ENCODE results near the gene ESYT3. TPM values are rescaled to one million over a fixed set of nuclear protein-coding genes. Genes with fewer than 3 reads are reported as not detected.

Gene ESYT3
- total and polyA plus RNA-seq, 9 of the 15 experiments (the other 6 are each of a cell fraction or from before 2014, with no cell fraction given), result not detected

- Histone ChIP-seq H3K27ac (ENCODE audit: extremely low read depth, low read depth, low read length) (no peak overlapping the region), H3K36me3 (ENCODE audit: control insufficient read depth, insufficient read depth, low read length) (no peaks in the 10 kb centered on the region), H3K9me3 (replicated peaks; ENCODE audit: control insufficient read depth, insufficient read depth, low read depth, low read length) (no peaks in the 10 kb centered on the region), H3K4me2 (ENCODE audit: insufficient read depth, low read length) (no peak overlapping the region), H3K79me2 (ENCODE audit: control insufficient read depth, insufficient read depth, low read length) (no peaks in the 10 kb centered on the region), H3K4me3 (no peak overlapping the region), H3K27me3 (ENCODE audit: control insufficient read depth in 2 of 2, insufficient read depth in 2 of 2, low read length in 2 of 2) (peaks cover 0 to 45% of the 10 kb centered on the region in 2 experiments; a peak in 3 of 5 replicates), H3K9me1 (ENCODE audit: control insufficient read depth, insufficient read depth, low read length) (no peaks in the 10 kb centered on the region), H4K20me1 (replicated peaks; ENCODE audit: control insufficient read depth, insufficient read depth, low read length) (0 out of 2 replicates have a peak, but pooled peaks cover 4% of the 10 kb centered on the region), H3K9ac (ENCODE audit: insufficient read depth in 1 of 2, low read depth in 2 of 2, low read length in 2 of 2) (no peak overlapping the region), H3K4me1 (replicated peaks in 1 of 2; ENCODE audit: control insufficient read depth in 2 of 2, insufficient read depth in 2 of 2, low read length in 2 of 2) (peaks cover 0 to 4% of the 10 kb centered on the region in 2 experiments; a peak in 2 of 5 replicates), H2AFZ (ENCODE audit: low read depth, low read length) (no peak overlapping the region)
- no peak for ATAC-seq
- TF ChIP-seq ZFP36 (IDR thresholded peaks at IDR 0.05; ENCODE audit: low read depth, low read length, partially characterized antibody) (peak; percentile 83), SP2 (IDR thresholded peaks at IDR 0.05; ENCODE audit: extremely low read depth, low read depth, low read length, poor library complexity, severe bottlenecking) (no peak)
- 3% methylated on average over 9 of the region's 11 CpGs for WGBS (ENCODE audit: insufficient coverage, low coverage, missing lambda C conversion rate)
- no peak for FAIRE-seq
- ChIA-PET CTCF (ENCODE audit: low intra/inter-chr PET ratio) (no interaction called here), POLR2A (no interaction called here)
- no TSS peak for BruUV-seq (replicated peaks)
- DNase-seq (ENCODE audit: extremely low read depth in 1 of 4, low spot score in 3 of 4), result no peak
- in situ Hi-C loops (cut with MboI), result no loop called here
- intact Hi-C loops (cut with micrococcal nuclease), result no loop called here
Measured at GRCh38 chr3:138457863-138458735, 23.7 kb downstream of the ESYT3 start.

Data from K562 (cell line).